ENCODE results near the gene VPS18.

VPS18 gene

DNA sequence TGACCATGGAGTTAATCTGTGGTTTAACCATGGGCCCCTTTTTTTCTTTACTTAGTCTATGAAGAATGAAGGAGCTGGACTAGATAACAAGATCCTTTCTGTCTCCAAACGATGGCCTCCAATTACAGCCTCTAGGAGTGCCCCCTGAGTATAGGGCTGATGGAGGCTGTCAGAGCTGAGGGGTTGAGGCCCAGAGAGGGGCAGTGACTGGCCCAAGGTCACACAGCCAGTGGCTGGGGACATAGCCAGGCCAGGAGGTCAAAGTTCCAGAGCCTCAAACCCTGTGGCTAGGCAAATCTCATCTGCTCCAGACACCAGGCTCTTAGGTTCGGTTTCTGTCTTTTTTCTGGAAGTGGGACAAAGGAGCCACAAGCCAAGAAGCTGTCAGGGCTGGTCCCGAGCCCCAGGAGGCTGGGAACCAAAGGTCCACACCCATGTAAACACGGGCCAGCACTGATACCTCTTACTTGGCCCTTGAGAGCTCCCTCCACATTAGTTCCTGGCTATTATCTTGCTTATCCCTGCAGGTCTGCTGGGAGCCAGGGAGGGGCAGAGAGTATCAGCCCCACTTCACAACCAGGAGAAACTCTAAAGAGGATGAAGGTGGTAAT lies 30.5 kb upstream of the VPS18 start:
- FAIRE-seq = no peak

DNA sequence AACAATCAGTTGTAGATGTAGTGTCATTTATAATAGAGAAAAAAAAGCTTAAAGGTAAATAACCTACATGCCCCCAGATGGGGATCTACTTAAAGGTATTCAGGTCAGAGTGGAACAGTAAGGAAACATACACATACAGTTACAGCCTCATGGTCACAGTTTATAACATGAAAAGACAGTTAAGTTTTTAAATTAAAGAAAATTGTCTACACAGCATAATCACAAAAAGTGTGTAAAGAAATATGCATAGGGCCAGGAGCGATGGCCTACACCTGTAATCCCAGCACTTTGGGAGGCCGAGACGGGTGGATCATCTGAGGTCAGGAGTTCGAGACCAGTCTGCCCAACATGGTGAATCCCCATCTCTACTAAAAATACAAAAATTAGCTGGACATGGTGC lies 27.1 kb upstream of the VPS18 start:
- DNase-seq (ENCODE audit: insufficient read length, low spot score) (no peak), FAIRE-seq (no peak)

More for the DNA sequence above, 30.5 kb upstream of the VPS18 start:
- no peak for DNase-seq (ENCODE audit: insufficient read length, low spot score)

DNA sequence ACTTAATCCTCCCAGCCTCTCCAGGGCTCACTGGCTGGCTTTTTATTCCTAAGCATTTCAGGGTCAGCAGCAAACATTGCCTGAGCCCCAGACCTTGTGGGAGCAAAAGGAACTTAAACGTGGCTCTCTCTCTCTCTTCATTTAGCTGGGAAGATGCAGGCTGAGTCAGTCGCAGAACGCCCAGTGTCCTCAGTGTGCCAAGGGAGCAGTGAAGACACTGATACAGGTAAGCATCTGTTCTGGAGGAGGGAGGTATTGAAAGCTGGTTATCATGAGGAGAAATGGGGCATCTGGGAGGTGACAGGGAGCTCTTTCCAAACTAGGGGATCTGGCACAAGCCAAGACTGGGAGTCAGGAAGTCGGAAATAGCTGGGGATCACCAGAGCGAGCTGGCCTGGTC lies 24.6 kb upstream of the VPS18 start:
- no peak for DNase-seq (ENCODE audit: insufficient read length, low spot score)

DNA sequence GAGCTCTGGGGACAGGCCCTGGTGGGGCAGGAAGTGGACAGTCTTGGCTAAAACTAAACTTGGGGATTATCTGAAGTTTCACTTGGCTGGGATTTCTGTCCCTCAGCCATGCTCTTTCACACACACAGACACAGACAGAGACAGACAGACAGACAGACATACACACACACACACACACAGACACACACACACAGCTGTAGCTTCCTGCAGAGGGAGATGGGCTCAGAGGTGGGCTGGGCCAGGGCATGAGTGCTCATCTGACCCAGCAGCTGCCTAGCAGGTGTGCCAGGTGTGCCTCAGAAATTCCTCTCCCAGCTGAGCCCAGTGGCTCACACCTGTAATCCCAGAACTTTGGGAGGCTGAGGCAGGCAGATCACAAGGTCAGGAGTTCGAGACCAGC lies 23.5 kb upstream of the VPS18 start:
- FAIRE-seq (no peak), DNase-seq (ENCODE audit: insufficient read length, low spot score) (no peak)

More for the DNA sequence above, 24.6 kb upstream of the VPS18 start:
- no peak for FAIRE-seq

DNA sequence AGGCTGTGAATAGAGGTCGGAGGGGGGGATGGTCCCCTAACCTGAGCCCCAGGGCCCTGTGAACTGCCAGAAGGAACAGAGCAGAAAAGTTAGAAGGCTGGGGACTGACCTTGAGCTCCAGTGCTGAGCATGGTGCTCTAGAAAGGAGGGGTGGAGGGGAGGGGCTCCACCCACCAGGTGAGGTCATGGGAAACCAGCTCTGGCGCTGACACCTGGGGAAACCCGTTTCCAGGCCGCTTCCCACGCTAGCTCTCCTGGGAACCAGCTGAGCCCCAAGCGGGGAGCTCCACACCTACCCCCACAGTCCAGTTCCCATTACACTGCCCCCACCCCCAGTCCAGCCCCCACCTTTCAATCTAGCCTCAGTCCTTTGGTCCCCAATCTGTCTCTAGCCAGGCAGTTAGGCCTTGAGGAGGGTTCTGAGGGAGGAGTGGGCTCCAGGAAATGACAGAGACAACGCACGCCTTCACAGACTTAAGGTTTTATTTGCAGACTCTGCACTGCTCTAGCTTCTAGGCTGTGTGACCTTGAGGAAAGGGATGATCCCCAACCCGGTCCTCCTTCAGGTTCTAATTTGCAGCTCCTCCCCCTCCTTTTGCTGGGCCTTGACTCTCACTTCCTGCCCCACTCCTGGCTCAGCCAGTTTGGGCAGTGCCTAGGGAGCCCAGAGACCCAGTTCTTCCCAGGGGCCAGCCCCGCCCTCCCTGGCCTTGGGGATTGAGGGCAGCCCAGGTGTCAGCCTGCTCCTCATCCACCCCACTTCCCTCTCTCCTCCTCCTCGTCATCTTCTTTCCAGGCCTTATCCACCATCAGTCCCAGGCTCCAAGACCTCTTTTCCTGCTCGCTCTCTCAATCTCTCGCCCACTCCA lies 22.3 kb upstream of the VPS18 start:
- DNase-seq (ENCODE audit: insufficient read length, low spot score) (no peak), FAIRE-seq (no peak)

DNA sequence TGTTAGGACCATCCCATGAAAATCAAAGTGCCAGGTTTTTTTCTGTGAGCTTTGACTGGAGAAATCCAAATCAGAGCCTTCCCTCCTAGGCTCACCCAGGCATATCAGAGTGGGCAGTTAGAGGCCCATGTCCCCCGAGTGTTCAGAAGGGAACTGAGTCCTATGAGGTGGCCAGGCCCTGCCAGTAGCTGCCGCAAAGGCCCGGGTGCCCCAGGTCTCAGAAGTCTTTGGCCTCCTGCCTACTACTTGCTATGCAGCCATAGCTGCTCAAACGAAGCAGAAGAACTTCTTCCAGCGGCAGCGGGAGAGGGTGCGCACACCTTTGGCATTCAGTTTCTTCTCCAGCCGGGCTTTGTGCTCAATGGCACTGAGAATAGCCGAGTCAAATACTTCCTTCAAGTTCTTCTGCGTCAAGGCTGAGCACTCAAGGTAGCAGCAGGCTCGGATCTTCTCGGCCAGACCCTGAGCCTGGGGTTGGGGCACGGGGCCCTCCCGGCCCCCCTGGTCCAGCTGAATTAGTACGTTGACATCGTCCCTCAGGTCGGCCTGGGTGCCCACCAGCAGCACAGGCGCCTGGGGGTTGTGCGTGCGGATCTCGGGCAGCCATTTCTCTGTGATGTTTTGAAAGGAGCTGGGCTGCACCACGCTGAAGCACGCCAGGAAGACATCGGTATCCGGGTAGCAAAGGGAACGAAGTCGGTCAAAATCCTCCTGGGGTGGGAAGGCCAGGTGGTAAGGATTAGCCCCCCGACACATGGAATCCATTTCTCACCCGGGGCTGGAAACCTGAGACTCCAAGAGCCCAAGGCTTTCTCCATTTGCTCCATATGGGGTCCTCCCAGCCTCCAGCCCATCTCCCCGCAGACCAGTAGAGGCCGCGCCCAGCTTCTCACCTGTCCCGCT lies 21.2 kb upstream of the VPS18 start:
- DNase-seq (ENCODE audit: insufficient read length, low spot score) (no peak), FAIRE-seq (no peak)

DNA sequence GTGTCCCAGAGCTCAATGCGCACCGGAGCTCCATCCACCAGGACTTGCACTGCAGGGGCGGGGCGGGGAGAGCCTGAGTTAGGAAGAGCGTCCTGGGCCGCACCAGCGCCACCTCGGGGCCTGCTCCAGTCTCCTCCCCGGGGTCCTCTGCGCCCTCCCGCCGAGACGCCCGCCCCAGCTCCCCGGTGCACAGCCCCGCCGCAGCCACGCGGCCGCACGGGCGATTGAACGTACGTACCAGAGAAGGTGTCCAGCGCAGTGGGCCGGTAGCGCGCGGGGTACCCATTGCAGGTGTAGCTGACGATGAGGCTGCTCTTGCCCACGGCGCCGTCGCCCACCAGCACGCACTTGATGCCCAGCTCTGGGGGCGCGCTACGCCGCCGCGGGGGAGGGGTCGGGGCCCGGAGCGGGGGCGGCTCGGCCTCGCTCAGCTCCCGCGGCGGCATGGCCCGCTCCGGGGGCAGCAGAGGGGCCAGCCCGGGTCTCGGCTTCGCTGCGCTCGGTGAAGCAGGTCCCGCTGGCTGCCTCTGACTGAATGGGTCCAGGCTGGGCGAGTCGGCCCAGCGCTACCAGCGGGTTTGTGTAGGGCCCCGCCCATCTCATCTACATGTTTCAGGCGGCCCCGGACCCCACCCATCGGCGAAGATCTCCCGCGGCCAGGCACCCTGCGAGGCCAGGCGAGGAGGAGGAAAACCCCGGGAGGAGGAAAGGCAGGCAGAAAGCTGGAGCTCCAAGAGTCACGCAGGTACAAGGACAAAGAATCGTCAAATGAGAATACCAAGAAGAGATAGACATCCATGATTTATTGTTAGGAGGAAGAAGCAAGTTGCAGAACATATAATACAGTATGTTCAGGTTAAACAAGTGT lies 20.3 kb upstream of the VPS18 start, which contains the start of gene RHOV:
TSS of gene RHOV (minus strand) at position 541 of the 868 bp plus-strand sequence. CDS start at position 446, 95 bp downstream.
- DNase-seq (ENCODE audit: insufficient read length, low spot score) = peak; percentile 68
- FAIRE-seq = no peak

DNA sequence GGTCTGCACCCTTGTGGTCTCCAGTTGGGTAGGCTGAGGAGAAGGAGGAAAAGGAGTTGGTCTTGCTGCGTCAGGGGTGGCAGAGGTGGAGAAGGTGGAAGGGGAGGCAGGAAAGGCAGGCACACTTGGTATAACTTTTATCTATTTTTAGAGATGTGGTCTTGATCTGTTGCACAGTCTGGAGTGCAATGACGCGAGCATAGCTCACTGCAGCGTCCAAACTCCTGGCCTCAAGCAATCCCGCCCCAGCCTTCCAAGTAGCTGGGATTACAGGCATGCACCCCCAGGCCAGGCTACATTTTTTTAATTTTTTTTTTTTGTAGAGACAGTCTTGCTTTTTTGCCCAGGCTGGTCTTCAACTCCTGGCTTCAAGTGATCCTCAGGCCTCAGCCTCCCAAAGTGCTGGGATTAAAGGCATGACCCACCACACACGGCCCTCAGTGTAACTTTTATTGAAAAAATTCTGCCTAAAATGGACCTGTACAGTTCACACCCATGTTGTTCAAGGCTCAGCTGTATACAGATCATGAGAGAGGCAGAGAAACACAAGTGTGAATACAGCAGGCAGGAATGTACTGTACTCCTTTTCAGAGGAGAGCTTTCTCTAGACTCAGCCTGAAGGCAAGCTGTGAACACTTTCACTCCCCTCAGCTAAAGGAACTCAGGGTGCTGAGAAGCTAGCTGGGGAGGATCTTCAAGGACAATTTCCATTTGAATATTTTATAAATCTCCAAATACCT lies 18.1 kb upstream of the VPS18 start:
- FAIRE-seq (no peak), DNase-seq (ENCODE audit: insufficient read length, low spot score) (no peak)

DNA sequence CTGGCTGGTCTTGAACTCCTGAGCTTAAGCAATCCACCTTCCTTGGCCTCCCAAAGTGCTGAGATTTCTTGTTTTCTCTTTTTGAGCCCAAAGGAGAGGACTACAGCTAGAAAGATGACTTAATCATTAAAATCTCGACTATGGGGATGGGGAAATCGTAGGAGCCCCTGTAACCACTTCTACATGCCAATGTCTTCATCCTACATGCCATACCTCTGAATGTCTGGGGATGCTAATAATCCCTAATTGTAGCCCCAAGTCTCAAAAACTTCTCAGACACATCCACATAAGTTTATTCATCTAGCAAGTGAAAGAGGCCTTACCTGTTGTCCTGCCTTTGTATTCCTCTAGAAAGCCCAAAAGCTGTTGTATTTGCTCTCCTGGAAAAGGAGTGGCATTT lies 16.6 kb upstream of the VPS18 start:
- FAIRE-seq (no peak), DNase-seq (ENCODE audit: insufficient read length, low spot score) (no peak)

DNA sequence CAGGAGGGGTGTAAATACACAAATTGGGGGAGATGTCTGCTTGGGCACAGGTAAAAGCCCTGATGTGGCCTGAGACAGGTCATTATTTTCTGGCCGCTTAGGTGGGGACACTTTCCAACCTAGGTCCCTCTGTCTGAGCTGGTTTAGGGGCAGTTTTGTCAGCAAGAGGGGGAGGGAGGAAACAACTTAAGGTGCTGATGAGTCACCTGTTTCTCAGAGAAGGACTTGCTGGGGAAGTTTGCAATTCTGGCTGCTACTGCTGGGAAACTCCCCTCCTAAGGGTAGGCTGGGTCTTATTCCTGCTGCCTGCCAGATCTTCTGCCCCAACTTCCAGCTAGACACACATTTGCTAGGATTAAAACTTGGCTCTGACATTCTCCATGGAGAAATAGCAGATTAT lies 15.5 kb upstream of the VPS18 start:
- DNase-seq (ENCODE audit: insufficient read length, low spot score) (peak; percentile 36), FAIRE-seq (no peak)

DNA sequence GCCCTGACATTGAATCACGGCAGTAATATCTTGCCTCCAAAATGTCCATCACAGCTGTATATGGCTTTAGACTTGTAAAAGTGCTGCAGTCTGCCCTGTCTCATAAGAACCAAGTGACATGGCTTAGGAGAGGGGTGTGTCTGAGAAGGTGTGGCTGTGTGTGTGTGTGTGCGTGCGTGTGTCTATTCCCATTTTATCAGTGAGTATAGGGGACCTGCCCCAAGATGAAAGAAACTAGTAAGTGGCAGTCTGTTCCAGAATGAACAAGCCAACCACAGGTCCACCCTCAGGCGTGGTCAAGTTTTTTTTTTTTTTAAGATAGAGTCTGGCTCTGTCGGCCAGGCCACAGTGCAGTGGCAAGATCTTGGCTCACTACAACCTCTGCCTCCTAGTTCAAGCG lies 14.6 kb upstream of the VPS18 start:
- no peak for DNase-seq (ENCODE audit: insufficient read length, low spot score)
- FAIRE-seq = no peak

DNA sequence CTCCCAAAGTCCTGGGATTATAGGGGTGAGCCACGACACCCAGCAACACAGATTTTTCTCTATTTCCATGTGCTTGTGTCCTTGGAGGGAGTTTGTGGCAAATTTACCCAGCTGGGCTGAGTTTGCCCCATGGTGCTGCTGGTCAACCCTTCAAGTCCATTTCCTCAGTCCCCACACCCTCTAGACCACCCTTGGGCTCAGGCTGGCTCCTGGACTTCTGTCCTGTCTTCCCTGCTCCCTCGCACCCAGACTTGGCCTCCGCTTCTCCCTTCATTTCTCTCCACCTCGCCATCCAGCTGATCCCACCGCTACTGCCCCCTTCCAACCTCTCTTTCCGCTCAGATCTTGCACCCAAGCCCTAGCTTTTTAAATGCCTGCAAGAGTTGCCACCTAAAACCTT lies 12.9 kb upstream of the VPS18 start:
- DNase-seq (ENCODE audit: insufficient read length, low spot score) (no peak), FAIRE-seq (no peak)

DNA sequence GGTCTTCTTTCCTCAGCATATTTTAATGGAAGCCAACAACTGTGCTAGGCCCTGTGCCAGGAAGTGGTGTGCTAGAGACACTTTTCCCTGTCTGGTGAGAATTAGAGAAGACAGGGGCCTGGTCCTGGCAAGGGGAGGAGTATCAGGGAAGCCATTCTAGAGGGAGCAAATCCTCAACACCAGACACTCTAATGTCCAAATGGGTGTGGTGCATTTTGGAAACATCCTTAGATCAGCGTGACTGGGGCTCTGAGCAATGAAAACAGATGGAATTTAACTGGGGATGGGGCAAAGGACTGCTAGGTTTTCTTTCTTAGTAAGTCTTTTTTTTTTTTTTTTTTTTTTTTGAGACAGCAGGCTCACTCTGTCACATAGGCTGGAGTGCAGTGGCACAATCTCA lies 7.7 kb upstream of the VPS18 start:
- DNase-seq (ENCODE audit: insufficient read length, low spot score) = no peak
- no peak for FAIRE-seq

DNA sequence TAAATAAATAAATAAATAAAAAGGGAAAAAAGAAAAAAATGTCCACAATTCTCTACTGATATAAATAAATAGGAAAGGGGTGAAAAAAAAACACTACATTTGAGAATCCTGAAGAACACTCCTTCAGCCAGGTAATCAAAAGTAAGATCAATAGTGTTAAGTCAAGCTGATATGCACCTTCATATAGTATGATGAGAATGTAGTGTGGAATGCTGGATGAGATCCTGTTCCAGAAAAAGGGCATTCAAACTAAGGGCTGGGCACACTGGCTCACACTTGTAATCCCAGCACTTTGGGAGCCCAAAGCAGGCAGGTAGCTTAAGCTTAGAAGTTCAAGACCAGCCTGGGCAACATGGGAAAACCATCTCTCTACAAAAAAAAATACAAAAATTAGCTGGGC lies 5.1 kb upstream of the VPS18 start:
- FAIRE-seq (no peak), DNase-seq (ENCODE audit: insufficient read length, low spot score) (no peak)

DNA sequence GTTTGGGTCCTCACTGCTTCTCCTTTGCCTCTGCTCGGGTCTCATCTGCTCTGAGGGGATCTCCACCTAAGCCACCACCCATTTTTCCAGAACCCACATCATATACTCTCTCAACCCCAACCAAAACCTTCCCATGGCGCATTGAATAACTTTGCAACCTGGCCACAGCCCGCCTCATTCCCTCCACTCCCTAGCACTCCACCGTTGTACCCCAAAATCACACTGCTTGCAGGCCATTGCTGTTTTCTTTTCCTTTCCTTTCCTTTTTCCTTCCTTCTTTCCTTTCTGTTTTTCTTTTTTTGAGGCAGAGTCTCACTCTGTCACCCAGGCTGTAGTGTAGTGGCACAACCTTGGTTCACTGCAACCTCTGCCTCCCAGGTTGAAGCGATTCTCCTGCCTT lies 3.1 kb upstream of the VPS18 start:
- no peak for DNase-seq (ENCODE audit: insufficient read length, low spot score)

DNA sequence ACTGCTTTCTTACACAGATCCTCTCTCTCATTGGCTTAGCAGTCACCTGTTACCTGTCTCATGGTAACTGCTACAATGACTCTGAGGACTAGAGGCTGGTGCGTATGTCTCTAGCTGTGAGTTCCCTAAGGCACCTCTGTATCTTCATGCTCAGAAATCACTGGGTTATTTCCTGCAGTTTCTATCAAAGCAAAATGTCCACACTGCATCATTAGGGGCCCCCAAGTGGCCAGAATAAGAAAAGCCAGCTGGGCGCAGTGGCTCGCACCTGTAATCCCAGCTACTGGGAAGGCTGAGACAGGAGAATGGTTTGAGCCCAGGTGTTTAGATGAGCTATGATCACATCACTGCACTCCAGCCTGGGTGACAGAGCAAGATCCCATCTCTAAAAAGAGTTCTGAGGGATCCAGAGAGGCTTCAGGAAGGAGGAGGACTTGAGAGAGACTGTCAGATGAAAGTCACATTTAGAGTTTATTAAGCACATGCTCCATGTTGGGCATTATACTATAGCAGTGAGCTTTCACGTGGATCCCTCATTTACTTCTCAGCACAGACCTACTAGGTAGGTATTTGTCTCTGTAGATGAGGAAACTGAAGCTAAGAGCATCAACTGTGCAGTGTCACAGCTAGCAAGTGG lies 2.3 kb upstream of the VPS18 start:
- DNase-seq (ENCODE audit: insufficient read length, low spot score) (peak; percentile 43), FAIRE-seq (no peak)

More for the DNA sequence above, 3.1 kb upstream of the VPS18 start:
- no peak for FAIRE-seq

DNA sequence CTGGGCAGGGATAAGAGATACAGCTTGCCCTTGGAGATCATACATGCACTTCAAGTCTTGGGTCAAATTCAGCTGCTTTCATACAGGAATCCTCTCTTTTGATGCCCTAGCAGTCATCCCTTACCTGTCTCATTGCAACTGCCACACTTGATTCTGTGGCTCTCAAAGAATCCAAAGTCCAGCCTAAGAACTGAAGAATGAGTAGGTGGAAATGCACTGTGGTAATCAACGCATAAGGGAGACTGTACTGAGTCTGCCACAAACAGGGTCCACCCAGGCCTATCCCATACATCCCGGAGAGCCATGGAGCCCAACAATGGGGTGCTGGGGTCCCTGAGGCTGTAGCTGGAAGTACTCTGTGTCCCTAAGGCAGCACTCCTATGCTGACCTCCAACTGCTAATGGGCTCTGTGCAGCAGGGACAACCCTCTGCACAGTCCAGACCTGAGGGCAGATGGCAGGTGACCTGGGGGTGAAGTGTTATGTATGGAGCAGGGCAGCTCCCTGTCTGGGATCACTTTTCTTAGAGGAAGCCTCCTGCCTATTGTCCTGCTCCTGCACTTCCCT lies 1.7 kb upstream of the VPS18 start:
- DNase-seq (ENCODE audit: insufficient read length, low spot score) = no peak
- no peak for FAIRE-seq

DNA sequence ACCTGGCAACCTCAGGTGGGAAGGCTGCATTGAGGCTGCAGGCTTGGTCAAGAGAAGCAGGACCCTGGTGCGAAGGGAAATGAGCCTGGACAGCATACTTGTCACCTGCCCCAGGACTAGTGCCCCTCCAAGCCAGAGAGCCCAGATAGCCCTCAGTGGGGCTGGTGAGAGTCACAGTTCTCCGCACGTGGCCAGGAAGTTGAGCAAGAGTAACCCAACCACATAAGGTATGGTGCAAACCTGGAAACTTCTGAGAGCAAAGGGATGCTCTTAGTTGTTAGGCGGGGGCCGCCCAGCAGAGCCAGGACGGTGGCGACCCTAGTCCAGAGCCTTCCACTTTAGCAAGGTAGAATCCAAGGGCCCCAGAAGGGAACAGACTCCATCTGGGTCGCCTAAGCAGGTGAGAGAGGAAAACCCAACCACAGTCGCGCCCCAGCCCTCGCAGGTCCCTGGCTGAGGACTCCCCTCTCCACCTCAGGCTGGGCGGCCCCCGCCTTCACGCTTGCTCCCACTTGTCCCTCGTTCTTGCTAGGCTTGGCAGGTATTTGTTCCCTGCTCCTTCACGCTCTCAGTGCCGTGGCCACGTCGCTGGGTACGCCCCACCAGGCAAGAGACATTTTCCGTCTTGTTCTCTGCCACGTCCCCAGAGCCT lies 1.1 kb upstream of the VPS18 start:
- no peak for DNase-seq (ENCODE audit: insufficient read length, low spot score)
- no peak for FAIRE-seq

Measured in HTR-8/SVneo (cell line).